ENCODE data around the gene SCGB3A1. TPM values are rescaled to one million over a fixed set of nuclear protein-coding genes. Genes with fewer than 3 reads are reported as not detected.

Gene SCGB3A1
- total RNA-seq, 1 donor from 2014 or later: 86.9 TPM

DNA sequence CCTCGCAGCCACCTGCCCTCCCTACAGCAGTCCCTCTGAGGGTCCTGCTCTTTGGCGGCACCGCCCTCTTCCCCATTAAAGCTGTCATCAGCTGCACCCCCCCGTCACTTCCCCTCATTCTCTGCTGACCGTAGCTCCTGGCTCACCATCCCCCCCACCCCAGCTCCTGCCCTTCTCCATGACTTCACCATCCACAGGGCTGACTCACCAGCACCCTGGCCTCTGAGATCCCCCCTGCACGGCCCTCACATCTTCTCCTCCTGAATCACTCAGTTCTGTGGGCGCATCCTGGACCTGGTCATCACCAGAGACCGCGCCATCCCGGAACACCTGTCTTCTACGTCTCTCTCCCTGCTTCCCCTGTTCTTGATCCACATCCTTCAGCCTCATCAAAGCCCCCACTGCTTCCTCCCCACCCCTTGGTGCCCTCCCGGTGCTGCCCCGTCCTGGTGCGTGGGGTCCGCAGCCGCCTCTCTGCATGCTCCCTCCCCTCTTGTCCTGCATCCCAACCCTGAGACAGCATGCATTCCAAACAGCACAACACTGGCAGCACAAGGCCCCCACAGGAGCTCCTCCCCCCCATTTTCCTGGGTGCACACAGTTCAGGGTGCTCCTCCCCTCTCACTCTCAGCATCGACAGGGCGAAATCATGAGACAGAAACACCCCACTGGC, 45.2 kb upstream of the SCGB3A1 start:
- Histone ChIP-seq H3K27ac (no peak overlapping the region), H3K9me3 (no peaks in the 10 kb centered on the region), H3K36me3 (no peaks in the 10 kb centered on the region), H3K4me3 (no peak overlapping the region), H3K27me3 (no peaks in the 10 kb centered on the region), H3K4me1 (no peaks in the 10 kb centered on the region)
- DNase-seq: peak; percentile 56
- ATAC-seq: no peak
- no peak for TF ChIP-seq CTCF (IDR thresholded peaks at IDR 0.05)
- intact Hi-C loops (cut with DNase I): no loop called here

- intact Hi-C loops (cut with DNase I): no loop called here
- DNase-seq: peak; percentile 20
- no peak overlapping the region for H3K4me3 ChIP-seq
- no peaks in the 10 kb centered on the region for H3K9me3 ChIP-seq
- H3K36me3 ChIP-seq: no peaks in the 10 kb centered on the region
- no peak for ATAC-seq
- no peaks in the 10 kb centered on the region for H3K27me3 ChIP-seq
- no peak for TF ChIP-seq CTCF (IDR thresholded peaks at IDR 0.05)
- H3K4me1 ChIP-seq: no peaks in the 10 kb centered on the region
- H3K27ac ChIP-seq: no peak overlapping the region
Observed at GRCh38 chr5:180636016-180636402, 44.7 kb upstream of the SCGB3A1 start.

DNA sequence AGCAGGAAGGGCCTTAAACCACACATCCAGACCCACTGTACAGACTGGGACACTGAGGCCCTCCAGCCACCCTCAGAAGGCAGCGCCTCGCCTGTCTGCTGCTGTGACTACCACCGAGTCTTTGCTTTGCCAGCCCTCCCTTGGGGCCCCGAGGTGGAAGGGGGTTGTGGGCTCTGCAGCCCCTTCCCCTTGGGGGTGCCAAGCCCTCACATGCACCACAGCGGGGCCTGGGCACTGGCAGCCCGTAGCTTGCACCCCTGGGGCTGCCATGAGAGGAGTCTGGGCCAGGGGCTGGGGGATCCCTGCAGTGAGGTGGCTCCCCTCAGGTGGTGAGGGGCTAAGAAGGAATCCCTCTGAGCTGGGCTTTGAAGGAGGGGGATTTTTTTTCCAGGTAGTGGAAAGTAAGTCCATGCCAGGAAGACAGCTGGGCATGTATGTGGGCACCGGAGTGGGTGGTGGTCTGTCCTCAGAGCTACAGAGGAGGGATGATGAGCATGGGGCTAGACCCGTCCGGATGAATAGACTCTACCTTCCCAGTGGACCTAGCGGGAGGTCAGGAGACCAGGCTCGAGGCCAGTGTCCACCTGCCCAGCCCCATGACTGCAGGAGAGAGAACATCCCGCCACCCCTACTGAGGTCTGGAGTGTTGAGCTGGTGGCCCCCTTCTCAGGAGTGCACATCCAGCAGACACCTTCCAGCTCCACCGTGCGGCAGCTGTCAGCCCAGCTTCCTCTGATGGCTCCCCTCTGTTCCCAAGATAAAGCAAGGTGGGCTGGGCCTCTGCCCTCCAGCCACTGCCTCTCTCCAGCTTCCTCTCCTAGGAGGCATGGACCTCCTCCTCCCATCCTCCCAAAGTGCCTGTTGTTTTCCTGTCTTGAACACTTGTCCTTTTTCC, 42.2 kb upstream of the SCGB3A1 start:
- peak; percentile 53 for DNase-seq
- Histone ChIP-seq H3K36me3 (no peaks in the 10 kb centered on the region), H3K4me1 (no peaks in the 10 kb centered on the region), H3K27ac (no peak overlapping the region), H3K9me3 (no peaks in the 10 kb centered on the region), H3K4me3 (no peak overlapping the region), H3K27me3 (no peaks in the 10 kb centered on the region)
- TF ChIP-seq CTCF (IDR thresholded peaks at IDR 0.05): no peak
- intact Hi-C loops (cut with DNase I): no loop called here
- no peak for ATAC-seq

GRCh38 chr5:180632768-180633167, 41.5 kb upstream of the SCGB3A1 start:
- Histone ChIP-seq H3K36me3 (no peaks in the 10 kb centered on the region), H3K9me3 (no peaks in the 10 kb centered on the region), H3K4me1 (no peaks in the 10 kb centered on the region), H3K27ac (no peak overlapping the region), H3K4me3 (no peak overlapping the region), H3K27me3 (no peaks in the 10 kb centered on the region)
- intact Hi-C loops (cut with DNase I): no loop called here
- ATAC-seq (peak; percentile 14), DNase-seq (peak; percentile 61)
- no peak for TF ChIP-seq CTCF (IDR thresholded peaks at IDR 0.05)

GRCh38 chr5:180631549-180632383, 40.5 kb upstream of the SCGB3A1 start:
- no peaks in the 10 kb centered on the region for H3K36me3 ChIP-seq
- ATAC-seq (no peak), DNase-seq (peak; percentile 59)
- no peaks in the 10 kb centered on the region for H3K27me3 ChIP-seq
- no peak overlapping the region for H3K4me3 ChIP-seq
- TF ChIP-seq CTCF (IDR thresholded peaks at IDR 0.05): no peak
- H3K27ac ChIP-seq: no peak overlapping the region
- H3K9me3 ChIP-seq: no peaks in the 10 kb centered on the region
- no peaks in the 10 kb centered on the region for H3K4me1 ChIP-seq
- intact Hi-C loops (cut with DNase I): no loop called here
